Peyer's patch (tissue), 4 donors: ENCODE results near the gene NOL3.

ENCODE experiments used
- CTCF ChIP-seq, 6 experiments: fragments of 450-650 bp in 4 of 6; fragments of 200-600 bp in 2 of 6; sonication (generic) in 1 of 6; IDR thresholded peaks; one replicate each; pipeline ENCODE4 v1.5.1; 2017 to 2019; ENCODE audit warnings: antibody characterized with exemption in 6 of 6, mild to moderate bottlenecking in 3 of 6, moderate library complexity in 1 of 6
- POLR2A ChIP-seq, 2 donors: fragments of 450-650 bp; IDR thresholded peaks; one replicate each; pipeline ENCODE4 v1.5.1; 2017; ENCODE audit warnings: antibody characterized with exemption in 2 of 2, mild to moderate bottlenecking in 2 of 2, moderate library complexity in 2 of 2

GRCh38 chr16:67183627-67184452 is 13.5 kb downstream of the NOL3 start, which contains the start of gene MATCAP1:
- peak in 2 of 6 experiments; percentile 10 to 12 for TF ChIP-seq CTCF (IDR thresholded peaks at IDR 0.05)
- TF ChIP-seq POLR2A (IDR thresholded peaks at IDR 0.05) = peak; percentile 47 to 63
